ENCODE results near the gene XRN2.

Gene XRN2

GRCh38 chr20:21436205-21436604 lies 133.1 kb downstream of the XRN2 start:
- DNase-seq: no peak

GRCh38 chr20:21437248-21437647 lies 134.1 kb downstream of the XRN2 start:
- no peak for DNase-seq

GRCh38 chr20:21437816-21438215 lies 134.7 kb downstream of the XRN2 start:
- DNase-seq: no peak

Measured in activated CD4-positive, alpha-beta T cell treated with anti-CD3 and anti-CD28 coated beads, Interleukin-10, Interleukin-2, amounts not matched to agents 100 ng/mL and 50 ng/mL, durations not matched to agents 16 hours and 8 hours (primary cell).